Measurements from ENCODE around the gene RILP. TPM values are rescaled to one million over a fixed set of nuclear protein-coding genes. Genes with fewer than 3 reads are reported as not detected.

Gene RILP
- total RNA-seq, 2 donors from 2014 or later = 21.0 to 68.2 TPM

DNA sequence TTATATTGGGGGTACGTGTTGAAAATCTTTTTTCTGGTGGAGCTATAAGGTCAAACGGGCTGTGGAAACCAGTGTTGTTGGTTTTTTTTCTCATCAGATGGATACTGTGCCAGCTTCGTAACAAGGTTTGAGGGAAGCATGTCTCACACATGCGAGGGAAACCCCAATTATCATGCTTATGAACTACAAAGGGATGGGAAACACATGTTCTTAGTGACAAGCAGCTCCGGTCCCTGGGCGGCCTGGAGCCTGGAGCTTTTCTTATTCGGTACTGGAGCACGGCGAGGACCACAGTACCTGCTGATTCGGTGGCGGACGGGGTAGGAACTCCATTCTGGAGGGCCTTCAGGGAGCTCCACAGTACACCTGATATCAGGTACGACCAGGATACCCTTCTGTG, 33.6 kb downstream of the RILP start:
- ATAC-seq (no peak), DNase-seq (no peak)
- WGBS, 2 donors = 87 to 93% methylated on average over 6 to 13 of the region's 13 CpGs
- Histone ChIP-seq H3K4me1 (no peaks in the 10 kb centered on the region), H3K27me3 (no peaks in the 10 kb centered on the region), H3K4me3 (no peak overlapping the region), H3K27ac (no peak overlapping the region), H3K36me3 (replicated peaks in 1 of 2; ENCODE audit: insufficient read depth in 1 of 2, low read depth in 2 of 2) (no peaks in the 10 kb centered on the region), H3K9me3 (no peaks in the 10 kb centered on the region)
- TF ChIP-seq, protein P1, sequence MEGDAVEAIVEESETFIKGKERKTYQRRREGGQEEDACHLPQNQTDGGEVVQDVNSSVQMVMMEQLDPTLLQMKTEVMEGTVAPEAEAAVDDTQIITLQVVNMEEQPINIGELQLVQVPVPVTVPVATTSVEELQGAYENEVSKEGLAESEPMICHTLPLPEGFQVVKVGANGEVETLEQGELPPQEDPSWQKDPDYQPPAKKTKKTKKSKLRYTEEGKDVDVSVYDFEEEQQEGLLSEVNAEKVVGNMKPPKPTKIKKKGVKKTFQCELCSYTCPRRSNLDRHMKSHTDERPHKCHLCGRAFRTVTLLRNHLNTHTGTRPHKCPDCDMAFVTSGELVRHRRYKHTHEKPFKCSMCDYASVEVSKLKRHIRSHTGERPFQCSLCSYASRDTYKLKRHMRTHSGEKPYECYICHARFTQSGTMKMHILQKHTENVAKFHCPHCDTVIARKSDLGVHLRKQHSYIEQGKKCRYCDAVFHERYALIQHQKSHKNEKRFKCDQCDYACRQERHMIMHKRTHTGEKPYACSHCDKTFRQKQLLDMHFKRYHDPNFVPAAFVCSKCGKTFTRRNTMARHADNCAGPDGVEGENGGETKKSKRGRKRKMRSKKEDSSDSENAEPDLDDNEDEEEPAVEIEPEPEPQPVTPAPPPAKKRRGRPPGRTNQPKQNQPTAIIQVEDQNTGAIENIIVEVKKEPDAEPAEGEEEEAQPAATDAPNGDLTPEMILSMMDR (IDR thresholded peaks at IDR 0.05) = no peak
- no peak for TF ChIP-seq POLR2A (IDR thresholded peaks at IDR 0.05)
- intact Hi-C loops (cut with DNase I) = no loop called here

DNA sequence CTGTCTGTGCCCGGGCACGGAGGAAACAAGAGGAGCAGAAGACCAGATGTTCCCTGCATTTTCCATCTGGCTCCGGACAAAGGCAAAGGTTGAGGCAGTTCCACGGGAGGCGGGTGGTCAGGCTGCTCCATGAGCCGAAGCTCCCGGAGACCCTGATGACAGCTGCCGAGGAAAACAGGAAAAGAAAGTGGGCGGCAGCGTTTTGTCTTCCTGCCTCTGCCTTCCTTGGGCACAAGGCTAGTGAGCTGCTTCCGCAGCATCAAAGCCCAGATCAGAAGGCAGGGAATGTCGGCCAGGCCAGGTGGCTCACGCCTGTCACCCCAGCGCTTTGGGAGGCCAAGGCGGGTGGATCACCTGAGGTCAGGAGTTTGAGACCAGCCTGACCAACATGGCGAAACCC, 37.3 kb downstream of the RILP start:
- intact Hi-C loops (cut with DNase I) = no loop called here
- Histone ChIP-seq H3K4me1 (no peaks in the 10 kb centered on the region), H3K36me3 (replicated peaks in 1 of 2; ENCODE audit: insufficient read depth in 1 of 2, low read depth in 2 of 2) (no peaks in the 10 kb centered on the region), H3K4me3 (no peak overlapping the region), H3K27me3 (no peaks in the 10 kb centered on the region), H3K9me3 (no peaks in the 10 kb centered on the region), H3K27ac (peak overlapping the region in 1 of 4 donors; percentile 3)
- ATAC-seq (no peak), DNase-seq (no peak)
- WGBS, 2 donors = 77 to 78% methylated on average over 13 to 16 of the region's 16 CpGs
- TF ChIP-seq, protein P1 (IDR thresholded peaks at IDR 0.05) = no peak
- no peak for TF ChIP-seq POLR2A (IDR thresholded peaks at IDR 0.05)

DNA sequence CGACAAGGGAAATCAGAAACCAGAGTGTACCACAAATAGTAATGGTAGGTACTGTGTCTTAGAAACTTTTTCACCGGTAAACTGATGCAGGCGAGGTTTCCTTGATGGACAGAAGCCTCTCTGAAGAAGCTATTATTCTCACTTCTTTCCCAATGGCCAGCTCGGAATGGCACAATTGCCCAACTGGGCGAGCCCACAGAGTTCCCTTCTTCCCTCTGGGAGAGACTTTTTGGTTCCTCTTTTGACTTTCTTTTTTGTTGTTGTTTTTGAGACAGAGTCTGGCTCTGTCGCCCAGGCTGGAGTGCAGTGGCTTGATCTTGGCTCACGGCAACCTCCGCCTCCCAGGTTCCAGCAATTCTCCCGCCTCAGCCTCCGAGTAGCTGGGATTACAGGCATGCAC, 38.0 kb downstream of the RILP start:
- H3K9me3 ChIP-seq = no peaks in the 10 kb centered on the region
- ATAC-seq (no peak), DNase-seq (peak in 1 of 4 donors; percentile 43)
- intact Hi-C loops (cut with DNase I) = no loop called here
- H3K27me3 ChIP-seq = no peaks in the 10 kb centered on the region
- H3K4me3 ChIP-seq = no peak overlapping the region
- peak overlapping the region in 1 of 4 donors; percentile 3 for H3K27ac ChIP-seq
- TF ChIP-seq, protein P1 (IDR thresholded peaks at IDR 0.05) = no peak
- no peak for TF ChIP-seq POLR2A (IDR thresholded peaks at IDR 0.05)
- H3K36me3 ChIP-seq (replicated peaks in 1 of 2; ENCODE audit: insufficient read depth in 1 of 2, low read depth in 2 of 2) = no peaks in the 10 kb centered on the region
- H3K4me1 ChIP-seq = no peaks in the 10 kb centered on the region
- 74 to 84% methylated on average over 10 of the region's 10 CpGs for WGBS, 2 donors

DNA sequence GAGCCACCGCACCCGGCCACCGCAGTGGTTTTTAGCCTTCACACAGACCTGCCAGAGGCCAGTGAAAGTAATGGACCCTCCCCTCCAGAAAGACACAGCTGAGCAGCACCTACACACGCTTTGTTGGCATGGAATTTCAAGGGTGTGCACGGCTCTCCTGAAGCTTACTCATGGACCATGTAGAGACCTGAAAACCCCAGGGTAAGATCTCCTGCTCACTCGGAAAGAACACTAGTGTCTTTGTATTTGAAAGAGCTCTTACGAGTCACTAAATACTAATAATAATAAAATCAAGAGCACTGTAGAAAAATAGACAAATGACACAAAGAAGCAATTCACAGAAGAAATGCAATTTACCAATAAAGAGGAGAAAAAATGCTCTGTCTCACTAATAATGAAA, 41.0 kb downstream of the RILP start:
- no peaks in the 10 kb centered on the region for H3K36me3 ChIP-seq (replicated peaks in 1 of 2; ENCODE audit: insufficient read depth in 1 of 2, low read depth in 2 of 2)
- no peaks in the 10 kb centered on the region for H3K27me3 ChIP-seq
- intact Hi-C loops (cut with DNase I) = no loop called here
- no peak overlapping the region for H3K4me3 ChIP-seq
- TF ChIP-seq, protein P1 (IDR thresholded peaks at IDR 0.05) = no peak
- TF ChIP-seq POLR2A (IDR thresholded peaks at IDR 0.05) = no peak
- WGBS, 2 donors = 87 to 93% methylated on average over 4 to 7 of the region's 7 CpGs
- DNase-seq (no peak), ATAC-seq (no peak)
- H3K27ac ChIP-seq = no peak overlapping the region
- no peaks in the 10 kb centered on the region for H3K9me3 ChIP-seq
- no peaks in the 10 kb centered on the region for H3K4me1 ChIP-seq

DNA sequence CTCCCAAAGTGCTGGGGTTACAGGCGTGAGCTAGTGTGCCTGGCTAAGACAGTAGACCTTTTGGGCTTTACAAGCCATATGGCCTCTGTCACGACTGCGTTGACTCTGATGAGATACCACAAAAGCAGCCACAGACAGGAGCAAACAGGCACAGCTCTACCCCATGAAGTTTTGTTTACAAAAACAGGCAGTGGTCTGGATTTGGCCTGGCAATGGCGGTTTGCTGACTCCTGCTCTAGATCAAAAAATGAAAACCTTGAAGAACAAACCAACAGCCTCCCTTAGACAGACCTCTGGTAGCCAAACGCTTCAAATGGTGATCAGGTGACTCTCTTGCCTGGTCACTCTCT, 41.7 kb downstream of the RILP start:
- TF ChIP-seq, protein P1 (IDR thresholded peaks at IDR 0.05) = no peak
- 93 to 95% methylated on average over 5 of the region's 5 CpGs for WGBS, 2 donors
- Histone ChIP-seq H3K4me1 (no peaks in the 10 kb centered on the region), H3K27ac (peak overlapping the region in 2 of 4 donors; percentile 45 to 53), H3K27me3 (no peaks in the 10 kb centered on the region), H3K9me3 (no peaks in the 10 kb centered on the region), H3K36me3 (replicated peaks in 1 of 2; ENCODE audit: insufficient read depth in 1 of 2, low read depth in 2 of 2) (no peaks in the 10 kb centered on the region), H3K4me3 (no peak overlapping the region)
- no peak for ATAC-seq
- no peak for DNase-seq
- intact Hi-C loops (cut with DNase I) = no loop called here
